Tongue (tissue), 2 donors: ENCODE results near the gene TDRD9. TPM values are rescaled to one million over a fixed set of nuclear protein-coding genes. Genes with fewer than 3 reads are reported as not detected.

ENCODE experiments used
- DNase-seq: peaks from one replicate; pipeline ENCODE4 v3.0.0-alpha.2; 2015
- total RNA-seq: library from RNA; depleted of rRNA; stranded (reverse); fragments of >200 nt; gene quantifications from one replicate; pipeline ENCODE4 v1.2.3, GENCODE V29; 2014

The TDRD9 gene
- total RNA-seq, 1 donor from 2014 or later, result 1.0 TPM

DNA sequence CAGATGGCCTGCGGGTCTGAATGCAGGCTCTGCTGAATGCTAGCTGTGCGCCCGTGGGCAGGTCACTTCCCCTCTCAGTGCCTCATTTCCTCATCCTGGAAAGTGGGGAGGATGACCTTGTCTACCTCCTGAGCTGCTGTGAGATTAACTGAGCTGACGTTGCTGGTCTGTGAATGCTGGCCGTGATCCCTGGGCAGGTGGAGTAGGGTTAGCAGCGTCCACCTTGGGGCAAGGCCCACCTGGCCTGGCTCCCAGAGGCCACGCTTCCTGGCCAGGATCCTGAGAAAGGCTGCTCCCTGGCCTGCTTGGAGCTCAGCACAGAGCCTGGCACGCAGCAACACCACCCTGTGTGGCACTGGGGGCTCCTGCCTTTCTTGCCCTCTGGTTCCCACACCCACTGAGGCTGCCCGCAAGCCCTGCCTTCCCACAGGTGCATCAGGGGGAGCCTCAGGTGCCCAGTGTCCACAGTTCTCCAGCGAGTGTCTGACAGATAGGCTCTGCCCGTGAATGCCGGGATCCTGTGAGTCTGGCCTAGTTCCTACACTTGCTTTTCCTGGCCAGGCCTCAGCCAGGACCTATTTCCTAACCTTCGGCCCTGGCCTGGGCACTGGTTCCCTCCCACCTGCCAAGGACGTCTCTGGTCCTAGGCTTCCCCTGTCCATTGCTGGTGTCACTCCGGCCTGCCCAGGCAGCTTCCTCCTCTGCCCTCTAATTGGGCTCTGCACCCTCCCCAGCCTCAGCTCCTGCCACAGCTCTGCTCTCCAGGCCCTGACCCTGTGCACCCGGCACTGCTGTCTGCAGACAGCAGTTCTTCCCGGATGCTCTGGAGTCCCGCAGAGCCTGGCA is 37.2 kb upstream of the TDRD9 start:
- DNase-seq, result no peak

DNA sequence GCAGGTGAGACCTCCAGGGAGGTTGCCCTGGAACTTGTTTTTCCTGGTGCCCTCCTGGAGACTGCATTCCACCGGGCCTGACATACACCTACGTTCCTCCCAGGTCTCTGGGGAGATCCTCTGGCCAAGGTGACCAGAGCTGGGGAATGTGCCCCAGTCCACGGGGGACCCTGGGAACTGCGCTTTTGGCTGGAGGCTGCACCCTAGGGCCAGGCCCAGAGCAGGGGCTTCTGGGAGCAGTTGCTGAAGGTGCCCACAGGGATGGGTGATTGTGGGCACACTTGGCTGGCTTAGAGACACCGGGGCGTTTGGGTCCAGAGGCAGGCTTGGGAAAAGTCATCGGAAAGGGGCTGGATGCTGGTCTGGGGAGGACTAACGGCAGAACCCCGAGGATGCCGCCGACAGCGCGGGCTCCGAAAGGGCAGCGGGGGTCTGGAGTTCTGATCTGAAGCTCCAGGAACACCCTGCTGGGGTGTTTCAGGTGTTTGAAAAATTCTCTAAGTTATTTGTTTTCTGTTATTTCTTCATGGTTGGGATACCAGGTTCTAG is 36.5 kb upstream of the TDRD9 start:
- no peak for DNase-seq

DNA sequence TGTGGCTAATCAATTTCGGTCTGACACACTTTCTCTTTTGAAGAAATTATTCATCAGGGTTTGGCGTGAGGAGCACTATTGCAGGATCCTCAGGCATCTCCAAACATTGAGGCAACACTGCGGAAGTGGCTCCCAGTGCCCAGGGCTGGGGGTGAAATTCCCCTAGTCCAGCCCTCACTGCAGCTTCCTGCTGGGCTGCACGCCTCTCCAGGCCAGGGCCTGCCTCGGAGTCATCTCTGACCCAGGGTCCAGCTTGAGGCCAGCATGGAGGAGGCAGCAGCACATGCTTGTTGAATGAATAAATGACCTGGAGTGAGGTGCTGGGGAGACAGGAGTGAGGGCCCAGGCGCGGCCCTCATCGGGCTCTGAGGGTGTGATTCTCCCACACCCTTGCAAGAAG is 36.0 kb upstream of the TDRD9 start:
- DNase-seq, result no peak

DNA sequence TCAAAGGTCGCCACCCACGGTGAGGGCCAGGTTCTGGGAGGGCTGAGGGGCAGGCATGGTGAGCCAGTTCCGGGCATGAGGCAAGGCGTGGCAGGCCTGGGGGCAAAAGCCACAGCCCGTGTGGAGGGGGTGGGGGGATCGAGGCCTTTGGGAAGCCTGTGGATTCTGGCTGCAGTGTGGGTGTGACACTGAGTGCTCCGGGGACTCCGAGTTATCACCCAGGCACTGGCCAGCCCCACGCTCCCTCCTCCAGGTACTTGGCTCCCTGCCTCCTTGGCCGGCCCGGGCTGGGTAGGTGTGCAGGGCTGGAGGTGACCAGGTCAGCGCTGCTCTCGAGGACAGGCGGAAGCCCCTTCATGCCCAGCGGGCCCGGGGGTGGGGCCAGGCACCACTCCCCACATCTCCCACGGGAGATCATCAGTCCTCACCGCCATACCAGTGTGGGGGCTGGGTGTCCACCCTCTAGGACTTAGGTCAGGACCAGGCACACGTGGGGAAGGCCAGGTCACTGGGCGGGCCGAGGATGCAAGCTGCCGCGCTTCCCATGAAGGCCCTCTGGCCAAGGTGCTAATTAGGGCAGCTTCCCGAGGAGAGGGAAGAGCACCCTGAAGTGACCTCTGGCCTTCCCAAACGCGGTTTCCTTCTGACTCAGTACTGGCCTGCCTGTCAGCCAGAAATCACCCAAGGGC is 34.1 kb upstream of the TDRD9 start:
- no peak for DNase-seq

DNA sequence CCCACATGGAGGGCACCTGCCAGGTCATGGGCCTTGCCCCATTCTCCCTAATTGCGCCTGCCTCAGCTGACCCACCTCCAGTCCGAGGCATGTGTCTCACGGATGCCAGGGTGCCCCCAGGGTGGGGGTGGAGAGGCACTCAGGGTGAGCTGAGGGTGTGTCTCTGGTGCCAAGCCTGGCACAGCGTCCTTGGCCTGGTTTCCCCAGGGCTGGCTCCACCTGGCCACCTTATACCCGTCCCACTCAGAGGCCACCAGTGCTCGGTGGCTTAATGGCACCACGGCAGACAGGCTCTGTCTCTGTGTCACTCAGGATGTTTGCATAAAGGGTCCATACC is 33.6 kb upstream of the TDRD9 start:
- no peak for DNase-seq

DNA sequence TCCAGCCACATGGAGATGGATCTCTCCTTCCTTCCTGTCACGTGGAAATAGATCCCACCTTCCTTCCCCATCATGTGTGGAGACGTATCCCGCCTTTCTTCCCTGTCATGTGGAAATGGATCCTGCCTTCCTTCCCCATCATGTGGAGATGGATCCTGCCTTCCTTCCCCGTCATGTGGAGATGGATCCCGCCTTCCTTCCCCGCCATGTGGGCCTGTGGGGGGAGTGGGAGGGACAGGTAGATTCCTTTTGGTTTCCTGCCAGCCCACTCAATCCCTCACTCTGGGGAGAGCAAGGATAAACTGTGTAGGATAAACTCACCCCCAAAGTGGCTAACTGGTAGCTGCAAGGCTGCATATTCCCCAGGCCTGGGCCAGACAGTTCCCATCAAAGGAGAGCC is 31.7 kb upstream of the TDRD9 start:
- no peak for DNase-seq

DNA sequence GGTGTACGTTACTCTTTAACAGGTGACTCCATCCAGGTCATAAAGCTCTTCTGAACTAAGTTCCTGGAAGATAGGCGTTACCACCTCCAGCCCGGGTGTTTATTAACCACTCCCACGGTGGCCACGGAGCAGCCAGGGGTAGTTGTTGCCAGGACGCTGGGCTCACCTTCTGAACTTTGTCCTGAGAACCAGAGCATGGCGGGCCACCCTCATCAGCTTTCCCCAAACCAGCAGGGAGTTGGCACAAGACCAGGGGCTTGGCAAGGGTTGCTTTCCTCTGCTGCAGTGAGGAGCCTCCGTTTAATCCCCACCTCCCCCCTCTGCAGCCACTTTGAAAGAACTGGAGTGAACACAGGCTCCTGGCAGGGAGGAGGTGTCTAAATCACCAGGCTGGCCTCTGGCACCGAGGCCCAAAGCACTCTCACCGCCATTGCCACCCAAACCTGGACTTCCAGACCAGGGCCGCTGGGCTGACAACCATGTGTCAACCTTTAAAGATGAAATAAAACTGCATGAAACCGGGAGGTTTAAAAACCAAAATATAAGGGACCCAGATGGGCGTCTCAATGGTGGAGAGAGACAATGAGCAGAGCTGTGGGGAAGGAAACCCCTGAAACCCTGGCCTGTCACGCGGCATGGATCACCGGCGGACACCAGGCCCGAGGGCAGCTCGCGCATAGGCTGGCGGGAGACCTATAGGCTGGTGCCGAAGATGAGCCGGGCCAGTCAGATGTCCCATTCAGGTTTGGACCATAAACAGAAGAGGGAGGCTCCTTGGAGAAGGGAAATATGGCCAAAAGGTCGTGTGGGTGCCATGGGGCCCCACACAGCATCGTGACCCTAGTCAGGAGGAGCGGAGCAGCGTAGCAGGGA is 30.9 kb upstream of the TDRD9 start:
- DNase-seq, result no peak

DNA sequence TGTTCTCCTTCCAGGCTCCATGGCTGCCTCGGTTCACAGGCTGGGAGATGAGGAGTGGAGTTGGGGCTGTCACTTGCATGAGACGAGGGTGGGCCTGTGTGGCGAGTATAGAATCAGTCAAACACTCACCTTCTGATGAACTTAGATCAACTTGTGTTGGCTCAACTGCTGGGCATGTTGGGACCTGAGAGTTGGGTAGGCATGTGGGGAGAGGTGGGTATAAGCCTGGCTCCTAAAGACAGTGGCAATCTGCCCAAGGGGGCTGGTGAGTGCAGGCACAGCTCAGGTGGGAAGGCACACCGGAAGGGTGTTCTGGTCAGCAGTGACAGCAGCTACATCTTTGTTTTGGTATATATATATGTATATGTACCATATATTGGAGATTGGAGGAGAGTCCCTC is 30.1 kb upstream of the TDRD9 start:
- DNase-seq, result no peak

DNA sequence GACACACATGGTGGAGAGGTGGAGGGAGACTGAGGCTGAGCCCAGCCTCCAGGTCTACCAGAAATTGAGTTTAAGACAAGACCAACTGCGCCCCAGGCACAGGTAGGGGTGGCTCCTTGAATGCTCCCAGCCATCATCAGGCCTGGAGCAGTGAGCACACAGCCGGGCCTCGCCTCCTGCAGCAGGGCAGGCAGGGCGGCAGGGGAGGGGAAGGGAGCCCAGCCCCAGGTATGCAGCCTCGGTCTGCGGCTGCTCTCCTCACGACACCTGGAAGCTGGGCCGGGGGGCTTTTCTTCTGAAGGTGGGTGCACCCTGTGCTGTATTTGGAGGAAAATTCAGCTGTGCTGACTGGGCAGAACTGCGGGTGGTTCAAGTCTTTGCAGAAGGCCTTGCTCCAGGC is 29.5 kb upstream of the TDRD9 start:
- no peak for DNase-seq

DNA sequence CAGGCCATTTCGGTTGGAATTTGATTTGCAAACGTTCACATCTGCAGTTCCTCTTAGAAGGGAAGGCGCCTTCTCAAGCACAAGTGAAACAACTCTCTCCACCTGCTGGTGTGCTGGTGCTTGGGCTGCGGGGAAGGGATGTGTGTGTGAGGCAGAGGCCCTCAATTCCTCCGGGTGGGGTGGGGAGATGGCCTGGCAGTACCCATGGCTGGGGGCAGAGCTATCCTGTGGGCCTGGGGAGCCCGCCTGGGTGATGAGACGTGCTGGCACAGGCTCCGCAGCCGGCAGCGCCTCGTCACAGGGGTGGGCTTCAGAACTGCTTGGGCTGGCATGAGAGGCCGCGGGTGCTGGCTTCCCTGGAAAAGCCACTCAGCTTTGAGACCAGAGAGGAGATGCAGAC is 28.9 kb upstream of the TDRD9 start:
- no peak for DNase-seq

DNA sequence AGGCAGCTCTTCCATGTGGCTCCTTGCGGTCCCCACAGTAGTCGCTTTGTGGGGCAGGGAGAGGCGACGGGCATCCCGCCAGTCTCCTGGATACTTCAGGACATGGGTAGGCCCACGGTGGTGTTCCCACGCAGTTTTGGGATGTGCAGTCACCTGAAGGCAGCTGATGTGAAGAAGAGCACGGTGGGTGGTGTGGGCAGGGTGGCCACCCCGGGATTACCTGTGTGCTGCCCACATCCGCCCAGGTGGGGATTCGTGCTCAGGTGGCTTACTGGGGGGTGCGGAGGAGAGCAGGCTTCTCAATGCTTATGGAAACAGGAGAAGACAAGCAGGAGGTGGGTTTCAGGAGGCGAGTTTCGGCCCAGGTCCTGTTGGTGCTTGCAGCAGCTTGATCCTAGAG is 28.4 kb upstream of the TDRD9 start:
- no peak for DNase-seq

DNA sequence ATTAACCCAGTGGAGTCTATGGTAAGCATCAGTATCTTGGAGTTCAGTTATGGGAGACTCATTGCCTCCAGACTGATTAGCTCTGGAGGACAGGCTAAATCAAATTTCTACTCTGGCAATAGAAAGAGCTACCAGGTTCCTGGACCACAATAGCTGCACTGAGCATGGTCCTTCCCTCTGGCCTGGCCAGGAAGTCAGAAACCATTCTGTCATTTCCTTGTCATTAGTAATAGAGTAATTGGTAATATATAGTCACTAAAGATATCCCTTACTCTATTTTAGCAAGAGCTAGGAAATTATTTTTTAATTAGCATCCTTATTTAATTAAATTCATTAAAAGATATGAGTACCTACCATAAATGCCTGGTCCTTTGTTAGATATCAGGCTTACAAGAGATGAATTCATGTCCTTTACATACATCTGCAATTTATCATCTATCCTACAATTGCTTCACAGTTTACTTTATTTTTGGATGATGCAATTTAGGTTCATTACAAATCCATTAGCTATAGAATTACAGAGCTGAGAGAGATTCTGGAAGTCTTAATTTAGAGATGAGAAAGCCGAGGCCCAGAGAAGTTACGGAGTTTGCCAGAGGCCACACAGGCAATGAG is 23.7 kb upstream of the TDRD9 start:
- DNase-seq, result no peak

DNA sequence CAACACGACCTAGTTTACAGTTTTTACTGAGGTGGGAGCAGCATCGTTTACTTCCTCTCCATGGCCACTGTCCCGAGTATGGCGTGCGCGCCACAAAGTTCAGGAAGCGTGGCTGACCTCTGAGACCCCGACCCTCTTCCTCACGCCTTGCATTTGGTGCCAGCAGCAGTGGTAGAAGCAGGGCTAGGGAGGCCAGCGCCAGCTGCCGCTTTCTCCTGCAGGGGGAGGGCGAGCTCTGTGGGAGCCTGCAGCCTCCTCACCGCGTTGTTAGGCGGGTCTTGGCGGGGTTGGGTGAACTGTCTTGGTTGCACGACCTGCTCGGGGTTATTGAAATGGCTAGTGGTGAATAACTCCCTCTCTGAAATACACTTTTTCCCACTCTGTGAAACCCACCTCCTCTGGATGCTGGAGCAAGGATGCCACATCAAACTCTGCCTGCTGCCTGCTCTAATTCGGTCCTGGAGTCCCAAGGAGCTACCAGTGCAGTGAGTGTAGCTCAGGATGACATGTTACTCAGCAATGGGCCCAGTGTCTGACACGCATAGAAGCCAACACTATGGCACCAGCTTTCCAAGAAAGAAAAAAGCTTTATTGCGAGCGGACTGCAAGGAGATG is 22.3 kb upstream of the TDRD9 start:
- no peak for DNase-seq

DNA sequence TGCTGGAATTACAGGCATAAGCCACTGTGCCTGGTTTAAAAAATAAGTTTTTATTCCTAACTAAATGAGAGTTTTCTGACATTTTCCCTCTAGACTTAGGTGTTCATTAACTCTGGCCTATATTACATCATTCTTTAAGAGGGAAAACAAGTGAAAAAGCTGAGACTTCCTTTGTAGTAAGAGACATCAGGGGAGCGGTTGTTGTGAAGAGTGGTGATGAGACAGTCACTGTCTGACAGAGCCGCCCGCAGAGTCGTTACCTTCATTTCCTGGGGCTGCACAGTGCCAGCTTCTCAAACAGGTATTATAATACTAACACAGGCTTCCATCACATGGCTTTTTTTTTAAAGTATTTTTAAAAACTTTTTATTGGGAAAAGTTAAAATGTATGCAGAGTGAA is 19.7 kb upstream of the TDRD9 start:
- DNase-seq, result no peak

DNA sequence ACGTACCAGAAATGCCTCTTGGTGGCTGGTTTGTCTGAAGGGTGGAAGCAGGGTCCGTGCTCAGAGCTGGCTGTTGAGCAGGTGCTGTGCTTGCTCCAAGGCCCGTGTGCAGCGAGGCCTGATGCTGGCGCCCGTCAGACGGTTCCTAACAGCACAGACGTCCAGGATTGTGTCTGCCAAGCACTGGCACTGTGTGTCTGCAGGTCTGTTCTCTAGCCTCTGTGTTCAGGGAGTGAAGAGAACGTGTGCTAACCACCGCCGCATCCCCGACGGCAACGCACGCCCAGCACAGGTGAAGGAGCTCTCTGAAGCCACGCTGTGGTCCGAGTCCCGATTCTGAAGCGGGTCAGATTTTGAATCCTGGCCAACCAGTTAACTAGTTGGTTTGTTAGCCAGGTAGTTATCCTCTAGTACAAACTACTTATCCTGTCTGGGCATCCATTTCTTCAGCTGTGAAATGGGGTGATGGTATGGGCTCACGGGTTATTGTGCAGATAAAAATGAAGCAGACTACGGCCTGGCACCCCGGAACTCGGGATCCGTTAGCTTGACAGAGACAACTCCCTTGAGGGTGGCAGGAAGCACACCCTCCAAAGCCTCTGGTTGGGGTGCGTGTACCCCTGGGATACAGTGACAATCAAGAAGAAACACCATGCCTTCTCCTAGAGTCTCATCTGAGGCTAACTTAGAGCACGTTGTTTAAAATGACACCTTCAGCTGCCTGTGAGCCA is 18.6 kb upstream of the TDRD9 start:
- no peak for DNase-seq

DNA sequence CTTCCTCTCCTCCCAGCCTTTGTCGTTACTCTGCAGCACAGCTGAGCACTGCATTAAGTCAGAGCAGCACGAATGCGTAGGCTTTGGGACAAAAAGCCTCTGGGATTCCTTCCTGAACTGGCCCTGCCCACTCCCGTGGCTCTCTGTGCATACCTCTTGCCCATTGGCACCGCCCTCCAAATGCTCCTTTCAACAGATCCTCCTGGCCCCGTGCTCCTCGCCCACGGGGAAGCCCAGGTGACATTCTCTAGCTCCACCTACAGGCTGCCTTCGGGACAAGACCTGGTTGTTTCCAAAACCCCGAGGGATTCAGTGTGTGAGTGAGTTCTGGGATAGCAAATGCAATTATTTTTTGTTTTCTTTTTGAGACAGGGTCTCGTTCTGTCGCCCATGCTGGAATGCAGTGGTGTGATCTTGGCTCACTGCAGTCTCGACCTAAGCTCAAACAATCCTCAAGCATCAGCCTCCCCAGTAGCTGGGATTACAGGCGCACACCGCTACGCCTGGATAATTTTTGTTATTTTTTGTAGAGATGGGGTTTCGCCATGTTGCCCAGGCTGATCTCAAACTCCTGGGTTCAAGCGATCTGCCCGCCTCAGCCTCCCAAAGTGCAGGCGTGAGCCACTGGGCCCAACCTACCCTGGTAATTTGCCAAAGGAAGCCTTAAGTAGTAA is 17.9 kb upstream of the TDRD9 start:
- DNase-seq, result peak; percentile 89

DNA sequence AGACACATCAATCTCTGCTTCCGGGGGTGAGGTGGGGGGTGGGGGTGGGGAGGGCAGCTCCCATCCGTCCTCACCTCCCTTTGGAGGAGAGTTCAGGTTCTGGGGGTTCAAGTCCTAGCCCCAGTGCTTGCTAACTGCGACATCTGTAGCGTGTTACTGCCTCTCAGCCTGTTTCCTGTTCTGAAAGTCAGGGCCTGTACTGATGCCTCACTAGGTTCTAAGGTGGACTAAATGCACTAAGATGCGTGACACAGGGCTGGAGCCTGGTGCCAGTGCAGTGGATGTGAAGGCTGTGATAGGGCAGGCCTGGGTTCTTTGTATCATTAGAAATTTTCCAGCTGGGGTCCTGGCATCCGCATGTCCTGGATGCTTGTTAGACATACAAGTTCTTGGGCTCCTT is 17.3 kb upstream of the TDRD9 start:
- no peak for DNase-seq

DNA sequence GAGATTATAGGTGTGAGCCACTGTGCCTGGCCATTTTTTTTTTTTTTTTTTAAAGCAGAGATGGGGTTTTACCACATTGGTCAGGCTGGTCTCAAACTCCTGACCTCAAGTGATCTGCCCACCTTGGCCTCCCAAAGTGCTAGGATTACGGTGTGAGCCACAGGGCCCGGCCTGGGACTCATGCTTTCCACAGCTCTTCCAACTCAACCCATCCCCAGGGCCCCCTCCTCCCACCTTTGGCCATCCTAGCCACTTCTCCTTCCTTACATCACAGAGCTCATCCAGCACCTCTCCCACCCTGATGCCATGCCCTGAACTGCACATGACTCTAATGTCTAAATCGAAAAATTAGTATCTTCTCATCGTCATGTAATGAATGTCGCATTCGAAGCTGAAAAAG is 12.6 kb upstream of the TDRD9 start:
- DNase-seq, result no peak

DNA sequence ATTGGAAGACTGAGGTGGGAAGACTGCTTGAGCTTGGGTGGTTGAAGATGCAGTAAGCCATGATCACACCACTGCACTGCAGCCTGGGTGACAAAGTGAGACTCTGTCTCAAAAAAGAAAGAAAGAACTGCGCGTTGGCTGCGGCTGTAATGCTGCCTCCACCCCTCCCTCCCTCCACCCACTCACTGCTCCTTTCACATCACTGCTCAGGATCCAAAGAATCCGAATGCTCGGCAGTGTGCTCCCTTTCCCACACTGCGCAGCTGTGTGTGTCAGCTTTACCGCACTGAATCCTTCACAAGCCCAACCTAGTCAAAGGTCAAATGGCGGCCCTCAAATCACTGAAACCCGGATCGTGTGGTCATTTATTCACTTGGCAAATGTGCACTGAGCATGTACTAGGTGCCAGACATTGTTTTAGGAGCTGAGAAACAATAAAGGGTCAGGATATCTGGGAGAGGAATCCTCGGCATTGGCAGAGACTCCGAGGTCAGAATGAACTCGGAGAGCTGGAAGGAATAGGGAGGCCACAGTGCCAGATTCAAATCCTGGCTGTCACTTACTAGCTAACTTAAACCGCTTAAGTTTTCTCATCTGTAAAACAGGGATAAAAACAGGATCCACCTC is 11.5 kb upstream of the TDRD9 start:
- no peak for DNase-seq
